H1 (cell line): Measurements from ENCODE around the gene TNRC6C. TPM values are rescaled to one million over a fixed set of nuclear protein-coding genes. Genes with fewer than 3 reads are reported as not detected.

Source experiments
- CTCF ChIA-PET: fragments of 300-600 bp; sonication (Branson Sonifier 250); formaldehyde crosslinking; loops from one replicate; lab custom pipeline; 2021; ENCODE audit not compliant: partially characterized antibody; lab: Charles Lee
- POLR2A ChIA-PET: fragments of 300-600 bp; sonication (Branson Sonifier 250); formaldehyde crosslinking; loops from one replicate; lab custom pipeline; 2021; ENCODE audit warnings: inconsistent platforms; ENCODE audit not compliant: partially characterized antibody; lab: Charles Lee
- DNase-seq, 2 experiments: peaks; one replicate each; pipeline versions ENCODE4 v3.0.0 to v3.0.0-alpha.2; 2010 to 2022; ENCODE audit warnings: low spot score in 2 of 2, low read depth in 1 of 2, mixed read lengths in 1 of 2
- FAIRE-seq: peaks from 2 replicates; lab custom pipeline; 2011; peaks lifted over from hg19 to GRCh38; lab: Jason Lieb, UNC
- H2AFZ ChIP-seq: 2 replicates; pipeline ENCODE4 v1.8.1; 2012; ENCODE audit warnings: low read length, inconsistent platforms
- H2AK5ac ChIP-seq: 2 replicates; pipeline ENCODE4 v1.6.1; 2013; ENCODE audit warnings: low read depth, low read length
- H2BK120ac ChIP-seq: replicated peaks from 2 replicates; pipeline ENCODE3; 2013; ENCODE audit warnings: low read depth, low read length, inconsistent platforms
- H2BK12ac ChIP-seq: 2 replicates; pipeline ENCODE4 v1.6.1; 2013; ENCODE audit warnings: low read depth, low read length
- H2BK15ac ChIP-seq: 2 replicates; pipeline ENCODE4 v1.6.1; 2013; ENCODE audit warnings: low read length
- H2BK20ac ChIP-seq: 2 replicates; pipeline ENCODE4 v1.6.1; 2013; ENCODE audit warnings: low read length
- H2BK5ac ChIP-seq: 2 replicates; pipeline ENCODE4 v1.6.1; 2013; ENCODE audit warnings: low read depth, low read length
- H3K14ac ChIP-seq: 2 replicates; pipeline ENCODE4 v1.6.1; 2013; ENCODE audit warnings: inconsistent platforms; ENCODE audit not compliant: insufficient read length
- H3K18ac ChIP-seq: 2 replicates; pipeline ENCODE4 v1.6.1; 2013; ENCODE audit warnings: low read length; ENCODE audit errors: extremely low read depth
- H3K23ac ChIP-seq: 2 replicates; pipeline ENCODE4 v1.6.1; 2013; ENCODE audit warnings: inconsistent platforms; ENCODE audit not compliant: insufficient read length
- H3K23me2 ChIP-seq: 2 replicates; pipeline ENCODE4 v1.6.1; 2013; ENCODE audit warnings: low read depth, low read length
- H3K27ac ChIP-seq: 2 replicates; pipeline ENCODE4 v1.6.1; 2011; ENCODE audit warnings: low read depth, low read length, inconsistent platforms
- H3K27me3 ChIP-seq, 4 experiments: replicated peaks in 1 of 4; 1 replicate in 1 of 4; 2 replicates in 3 of 4; pipeline versions ENCODE4 v1.6.1 to v1.8.1; 2011 to 2013; ENCODE audit warnings: low read length in 3 of 4, mild to moderate bottlenecking in 3 of 4, inconsistent platforms in 2 of 4, mixed read lengths in 2 of 4, moderate library complexity in 1 of 4; ENCODE audit not compliant: control insufficient read depth in 3 of 4, insufficient read depth in 3 of 4; ENCODE audit errors: extremely low read depth in 1 of 4
- H3K36me3 ChIP-seq, 4 experiments: 2 replicates each; pipeline versions ENCODE4 v1.6.1 to v1.8.1; 2011 to 2013; ENCODE audit warnings: mild to moderate bottlenecking in 4 of 4, low read length in 3 of 4, moderate library complexity in 2 of 4, control low read depth in 1 of 4, inconsistent platforms in 1 of 4; ENCODE audit not compliant: insufficient read depth in 4 of 4, control insufficient read depth in 2 of 4
- H3K4ac ChIP-seq: replicated peaks from 2 replicates; pipeline ENCODE3; 2013; ENCODE audit warnings: low read length, low read depth, mixed read lengths, inconsistent platforms; ENCODE audit not compliant: insufficient read length
- H3K4me1 ChIP-seq, 4 experiments: replicated peaks in 1 of 4; 1 replicate in 1 of 4; 2 replicates in 3 of 4; pipeline versions ENCODE4 v1.6.1 to v1.8.1; 2011 to 2013; ENCODE audit warnings: low read length in 3 of 4, inconsistent platforms in 2 of 4, mixed read lengths in 1 of 4; ENCODE audit not compliant: insufficient read depth in 4 of 4, control insufficient read depth in 3 of 4
- H3K4me2 ChIP-seq, 2 experiments: 2 replicates each; pipeline versions ENCODE4 v1.6.1 to v1.8.1; 2011 to 2013; ENCODE audit warnings: low read depth in 2 of 2, low read length in 2 of 2, control low read depth in 1 of 2, inconsistent platforms in 1 of 2, mild to moderate bottlenecking in 1 of 2; ENCODE audit not compliant: insufficient read depth in 1 of 2
- H3K4me3 ChIP-seq, 4 experiments: fragments of 200-600, 300-600 bp in 1 of 4; sonication (generic), shearing (Covaris generic), sonication (Bioruptor Twin) in 1 of 4; 2 replicates each; pipeline versions ENCODE4 v1.5.1 to v1.8.1; 2011 to 2016; ENCODE audit warnings: low read length in 4 of 4, low read depth in 3 of 4, control low read depth in 2 of 4, inconsistent platforms in 2 of 4, mild to moderate bottlenecking in 2 of 4, mixed read lengths in 1 of 4, moderate library complexity in 1 of 4; ENCODE audit not compliant: insufficient read depth in 2 of 4; ENCODE audit errors: extremely low read depth in 1 of 4
- H3K56ac ChIP-seq: replicated peaks from 2 replicates; pipeline ENCODE3; 2013; ENCODE audit warnings: low read depth, mild to moderate bottlenecking, mixed read lengths, low read length, inconsistent platforms; ENCODE audit not compliant: insufficient read length
- H3K79me1 ChIP-seq: 2 replicates; pipeline ENCODE4 v1.6.1; 2013; ENCODE audit warnings: low read depth, low read length, control low read depth
- H3K79me2 ChIP-seq, 2 experiments: 2 replicates each; pipeline versions ENCODE4 v1.6.1 to v1.8.1; 2012 to 2013; ENCODE audit warnings: low read length in 2 of 2, mild to moderate bottlenecking in 2 of 2, inconsistent platforms in 1 of 2; ENCODE audit not compliant: insufficient read depth in 2 of 2, control insufficient read depth in 1 of 2
- H3K9ac ChIP-seq, 4 experiments: replicated peaks in 1 of 4; 1 replicate in 1 of 4; 2 replicates in 3 of 4; pipeline versions ENCODE4 v1.6.1 to v1.8.1; 2011 to 2013; ENCODE audit warnings: low read depth in 3 of 4, low read length in 3 of 4, control low read depth in 2 of 4, mild to moderate bottlenecking in 2 of 4, moderate library complexity in 2 of 4, inconsistent platforms in 1 of 4; ENCODE audit errors: extremely low read depth in 1 of 4
- H3K9me3 ChIP-seq, 2 experiments: 2 replicates each; pipeline versions ENCODE4 v1.6.1 to v1.8.1; 2012 to 2013; ENCODE audit warnings: mild to moderate bottlenecking in 2 of 2, moderate library complexity in 2 of 2, control low read depth in 1 of 2, inconsistent platforms in 1 of 2, low read depth in 1 of 2, low read length in 1 of 2, mixed read lengths in 1 of 2; ENCODE audit not compliant: insufficient read depth in 2 of 2
- H4K20me1 ChIP-seq, 2 experiments: replicated peaks in 1 of 2; 2 replicates each; pipeline versions ENCODE3 to v1.8.1; 2011 to 2013; ENCODE audit warnings: inconsistent platforms in 2 of 2, low read length in 2 of 2, mild to moderate bottlenecking in 1 of 2; ENCODE audit not compliant: insufficient read depth in 2 of 2, control insufficient read depth in 1 of 2
- H4K5ac ChIP-seq: 2 replicates; pipeline ENCODE4 v1.6.1; 2013; ENCODE audit warnings: low read length, low read depth, mixed read lengths, inconsistent platforms; ENCODE audit not compliant: insufficient read length
- H4K8ac ChIP-seq: 2 replicates; pipeline ENCODE4 v1.8.0; 2013; ENCODE audit warnings: mild to moderate bottlenecking, moderate library complexity, low read length, inconsistent platforms; ENCODE audit not compliant: insufficient read depth; ENCODE audit errors: extremely low read depth
- H4K91ac ChIP-seq: replicated peaks from 2 replicates; pipeline ENCODE3; 2013; ENCODE audit warnings: low read length, mixed read lengths, inconsistent platforms; ENCODE audit not compliant: insufficient read length
- EP300 ChIP-seq, 2 experiments: IDR thresholded peaks; 1 replicate in 1 of 2; 2 replicates in 1 of 2; pipeline ENCODE4 v1.6.1; 2011 to 2012; ENCODE audit warnings: low read depth in 2 of 2, low read length in 2 of 2, mild to moderate bottlenecking in 2 of 2, borderline replicate concordance in 1 of 2, inconsistent platforms in 1 of 2, moderate library complexity in 1 of 2
- polyA plus RNA-seq, 7 experiments: library from polyadenylated mRNA; depleted of rRNA in 3 of 7; stranded (reverse) in 5 of 7; unstranded in 2 of 7; fragments of >200 nt in 5 of 7; fragments of 200-250 nt in 2 of 7; gene quantifications; 1 replicate in 5 of 7; 2 replicates in 1 of 7; 4 replicates in 1 of 7; pipeline versions ENCODE4 v1.2.1 to v1.2.3, GENCODE V29; 2011 to 2013; ENCODE audit warnings: missing spikeins in 2 of 7, mixed read lengths in 2 of 7
- total RNA-seq: library from RNA; stranded (reverse); fragmentation: NEBNext Ultra II Directional; extraction: Animal tissue kit (Norgen Biotek cat#: 25700); gene quantifications from 2 replicates; pipeline ENCODE4 v1.2.1, GENCODE V29; 2021

TNRC6C gene
- total and polyA plus RNA-seq, 2 of the 8 experiments (the other 6 are each of a cell fraction or from before 2014, with no cell fraction given), result 2.8 to 28.9 TPM

GRCh38 chr17:78063489-78063888 lies 105.0 kb downstream of the TNRC6C start:
- Histone ChIP-seq H3K23me2 (no peaks in the 10 kb centered on the region), H3K9ac (no peak overlapping the region), H2AK5ac (no peak overlapping the region), H3K23ac (no peak overlapping the region), H3K4ac (no peak overlapping the region), H3K79me1 (peaks cover 2% of the 10 kb centered on the region; the same call in 1 of the 2 replicates), H3K27me3 (no peaks in the 10 kb centered on the region), H3K9me3 (no peaks in the 10 kb centered on the region), H3K56ac (no peak overlapping the region), H3K79me2 (no peaks in the 10 kb centered on the region), H2BK12ac (no peak overlapping the region), H2BK5ac (no peak overlapping the region), H2BK20ac (no peak overlapping the region), H4K20me1 (peaks cover 0 to 1% of the 10 kb centered on the region in 2 experiments), H4K91ac (no peak overlapping the region), H3K27ac (no peak overlapping the region), H3K18ac (no peak overlapping the region), H4K8ac (no peak overlapping the region), H3K4me1 (no peaks in the 10 kb centered on the region), H2BK15ac (no peak overlapping the region), H4K5ac (no peak overlapping the region), H2AFZ (no peak overlapping the region), H3K36me3 (peaks cover 0 to 10% (median 6%) of the 10 kb centered on the region in 4 experiments; a peak in 6 of 8 replicates), H3K14ac (no peak overlapping the region), H3K4me2 (no peak overlapping the region), H3K4me3 (no peak overlapping the region), H2BK120ac (no peak overlapping the region)
- ChIA-PET POLR2A (no interaction called here), CTCF (interaction anchor here (1.3 to 1.9 kb wide), 2 partner anchors 10 to 21 kb away, joined by 5 to 7 read pairs; no protein-coding TSS in a partner anchor)
- FAIRE-seq, result no peak
- no peak for DNase-seq
- no peak for TF ChIP-seq EP300 (IDR thresholded peaks at IDR 0.05; ENCODE audit: borderline replicate concordance in 1 of 2, low read depth in 2 of 2, low read length in 2 of 2)
